ENCODE results near the gene SPG21. TPM values are rescaled to one million over a fixed set of nuclear protein-coding genes. Genes with fewer than 3 reads are reported as not detected.

Gene SPG21
- total and polyA plus RNA-seq, 2 of the 4 experiments (the other 2 are of a cell fraction): 59.9 to 60.8 TPM

DNA sequence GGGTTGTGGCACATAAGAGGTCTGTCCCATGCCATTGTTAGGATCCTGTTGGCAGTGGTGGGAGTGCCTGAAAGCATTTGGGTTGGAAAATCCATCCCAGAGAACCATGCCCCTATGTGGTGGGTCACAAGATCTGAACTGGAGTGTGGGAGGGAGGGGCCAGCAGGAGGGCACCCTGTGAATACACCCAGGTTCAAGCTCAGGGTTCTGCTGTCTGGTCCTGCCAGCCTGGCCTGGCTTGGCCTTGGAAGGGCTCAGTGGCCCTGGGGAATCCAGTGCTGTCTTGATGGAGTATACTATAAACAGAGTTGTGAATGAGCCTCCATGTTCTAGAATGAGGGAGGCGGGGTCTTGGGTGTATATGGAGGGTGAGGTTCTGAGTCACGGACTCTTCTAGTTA is 66.2 kb downstream of the SPG21 start:
- H4K20me1 ChIP-seq (ENCODE audit: insufficient read depth, low read length): no peaks in the 10 kb centered on the region
- H3K4ac ChIP-seq (ENCODE audit: low read depth, low read length): no peak overlapping the region
- H3K14ac ChIP-seq (replicated peaks; ENCODE audit: low read depth, low read length): no peak overlapping the region
- H4K5ac ChIP-seq (ENCODE audit: low read depth, low read length): no peak overlapping the region
- ATAC-seq (ENCODE audit: low read depth) (no peak), DNase-seq (no peak)
- no peak overlapping the region for H3K9ac ChIP-seq (ENCODE audit: low read depth, low read length)
- no peak overlapping the region for H2BK15ac ChIP-seq (ENCODE audit: low read depth, low read length)
- H3K36me3 ChIP-seq (ENCODE audit: control insufficient read depth, insufficient read depth, low read length): no peaks in the 10 kb centered on the region
- H3K9me3 ChIP-seq (ENCODE audit: control insufficient read depth, insufficient read depth, low read length): no peaks in the 10 kb centered on the region; the same call in 1 of the 2 replicates
- CTCF ChIA-PET: no interaction called here
- POLR2A ChIA-PET (ENCODE audit: unreplicated experiment): no interaction called here
- no peaks in the 10 kb centered on the region for H3K79me1 ChIP-seq (ENCODE audit: low read depth in 1 of 2, low read length in 2 of 2)
- no peak overlapping the region for H4K8ac ChIP-seq (ENCODE audit: low read depth in 2 of 2, low read length in 2 of 2)
- no peak overlapping the region for H2AK9ac ChIP-seq (replicated peaks; ENCODE audit: low read depth, low read length, poor library complexity)
- H2BK5ac ChIP-seq (ENCODE audit: low read depth, low read length, poor library complexity, severe bottlenecking): no peak overlapping the region
- no peak overlapping the region for H2BK20ac ChIP-seq (ENCODE audit: low read depth, low read length)
- no peak overlapping the region for H2AFZ ChIP-seq (replicated peaks; ENCODE audit: low read length, poor library complexity)
- TF ChIP-seq NFE2L2 (IDR thresholded peaks at IDR 0.05; ENCODE audit: low read depth, low read length): no peak
- TF ChIP-seq FOS (IDR thresholded peaks at IDR 0.05; ENCODE audit: low read depth, low read length): no peak
- TF ChIP-seq, protein P1, sequence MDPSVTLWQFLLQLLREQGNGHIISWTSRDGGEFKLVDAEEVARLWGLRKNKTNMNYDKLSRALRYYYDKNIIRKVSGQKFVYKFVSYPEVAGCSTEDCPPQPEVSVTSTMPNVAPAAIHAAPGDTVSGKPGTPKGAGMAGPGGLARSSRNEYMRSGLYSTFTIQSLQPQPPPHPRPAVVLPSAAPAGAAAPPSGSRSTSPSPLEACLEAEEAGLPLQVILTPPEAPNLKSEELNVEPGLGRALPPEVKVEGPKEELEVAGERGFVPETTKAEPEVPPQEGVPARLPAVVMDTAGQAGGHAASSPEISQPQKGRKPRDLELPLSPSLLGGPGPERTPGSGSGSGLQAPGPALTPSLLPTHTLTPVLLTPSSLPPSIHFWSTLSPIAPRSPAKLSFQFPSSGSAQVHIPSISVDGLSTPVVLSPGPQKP (IDR thresholded peaks at IDR 0.05; ENCODE audit: borderline replicate concordance, low read depth, low read length): no peak
- TF ChIP-seq CEBPB (IDR thresholded peaks at IDR 0.05; ENCODE audit: low read depth, low read length): no peak
- TF ChIP-seq CTCF (conservative IDR thresholded peaks at IDR 0.05; ENCODE audit: low read depth, low read length): no peak
- no peak for TF ChIP-seq RCOR1 (IDR thresholded peaks at IDR 0.05; ENCODE audit: insufficient replicate concordance, low read length)
- TF ChIP-seq, protein P2, sequence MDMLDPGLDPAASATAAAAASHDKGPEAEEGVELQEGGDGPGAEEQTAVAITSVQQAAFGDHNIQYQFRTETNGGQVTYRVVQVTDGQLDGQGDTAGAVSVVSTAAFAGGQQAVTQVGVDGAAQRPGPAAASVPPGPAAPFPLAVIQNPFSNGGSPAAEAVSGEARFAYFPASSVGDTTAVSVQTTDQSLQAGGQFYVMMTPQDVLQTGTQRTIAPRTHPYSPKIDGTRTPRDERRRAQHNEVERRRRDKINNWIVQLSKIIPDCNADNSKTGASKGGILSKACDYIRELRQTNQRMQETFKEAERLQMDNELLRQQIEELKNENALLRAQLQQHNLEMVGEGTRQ (IDR thresholded peaks at IDR 0.05; ENCODE audit: low read depth, low read length): no peak
- TF ChIP-seq RFX5 (IDR thresholded peaks at IDR 0.05; ENCODE audit: low read depth, low read length): no peak
- TF ChIP-seq MAZ (IDR thresholded peaks at IDR 0.05; ENCODE audit: borderline replicate concordance, low read depth, low read length): no peak
- TF ChIP-seq RAD21 (IDR thresholded peaks at IDR 0.05; ENCODE audit: low read length): no peak
- no peak for TF ChIP-seq MXI1 (IDR thresholded peaks at IDR 0.05; ENCODE audit: borderline replicate concordance, low read depth, low read length)
- no peak for TF ChIP-seq BHLHE40 (IDR thresholded peaks at IDR 0.05; ENCODE audit: low read depth, low read length)
- no peak for TF ChIP-seq SMC3 (IDR thresholded peaks at IDR 0.05; ENCODE audit: low read depth, low read length)
- no peak overlapping the region for H3K4me3 ChIP-seq (ENCODE audit: insufficient read depth, low read depth, low read length)
- no peaks in the 10 kb centered on the region for H3K27me3 ChIP-seq (ENCODE audit: control insufficient read depth, insufficient read depth, low read length)
- H3K4me1 ChIP-seq (ENCODE audit: control insufficient read depth, insufficient read depth, low read length): peaks cover 3% of the 10 kb centered on the region; the same call in 1 of the 2 replicates
- H2AK5ac ChIP-seq (ENCODE audit: low read depth, low read length): no peak overlapping the region
- intact Hi-C loops (cut with micrococcal nuclease): no loop called here
- no peak overlapping the region for H3K18ac ChIP-seq (ENCODE audit: low read depth, low read length)
- no peak overlapping the region for H3K56ac ChIP-seq (ENCODE audit: extremely low read depth, insufficient read depth, low read length)
- in situ Hi-C loops (cut with MboI; ENCODE audit: low sequenced_read_pairs): no loop called here
- no peak overlapping the region for H3K27ac ChIP-seq (ENCODE audit: insufficient read depth, low read length)
- BruUV-seq (replicated peaks): no TSS peak
- dilution Hi-C loops (cut with HindIII; ENCODE audit: low sequenced_read_pairs, unreplicated experiment): no loop called here
- 0 out of 2 replicates have a peak, but pooled peaks cover 6% of the 10 kb centered on the region for H3K9me1 ChIP-seq (ENCODE audit: insufficient read depth, low read length)
- H3K4me2 ChIP-seq (ENCODE audit: low read depth, low read length): no peak overlapping the region
- no peak overlapping the region for H2BK120ac ChIP-seq (ENCODE audit: low read depth, low read length)
- no peak overlapping the region for H3K23ac ChIP-seq (ENCODE audit: low read depth, low read length)
- H4K91ac ChIP-seq (ENCODE audit: insufficient read depth, low read depth, low read length): no peak overlapping the region
- no CpG with 5 or more reads among the region's 2 CpGs for WGBS, 2 experiments (ENCODE audit: extremely low coverage in 2 of 2, insufficient read length in 1 of 2)
